Endodermal cell (in vitro differentiated cells): ENCODE measurements around the gene AXDND1. TPM values are rescaled to one million over a fixed set of nuclear protein-coding genes. Genes with fewer than 3 reads are reported as not detected.

ENCODE experiments used
- DNase-seq: peaks from one replicate; pipeline ENCODE4 v3.0.0-alpha.2; 2017
- H3K27ac ChIP-seq: 2 replicates; pipeline ENCODE4 v1.5.1; 2013; ENCODE audit warnings: mild to moderate bottlenecking, low read depth, low read length, moderate library complexity
- H3K27me3 ChIP-seq: 2 replicates; pipeline ENCODE4 v1.6.1; 2013; ENCODE audit warnings: mild to moderate bottlenecking, low read length, moderate library complexity; ENCODE audit not compliant: insufficient read depth, control insufficient read depth, poor library complexity, severe bottlenecking
- H3K36me3 ChIP-seq: 2 replicates; pipeline ENCODE4 v1.7.0; 2013; ENCODE audit warnings: mild to moderate bottlenecking, low read length, moderate library complexity; ENCODE audit not compliant: control insufficient read depth, insufficient read depth
- H3K4me1 ChIP-seq: one replicate; pipeline ENCODE4 v1.7.0; 2013; ENCODE audit warnings: low read length; ENCODE audit not compliant: control insufficient read depth, insufficient read depth
- H3K4me3 ChIP-seq: 2 replicates; pipeline ENCODE4 v1.5.1; 2013; ENCODE audit warnings: mild to moderate bottlenecking, low read length, moderate library complexity
- H3K9ac ChIP-seq: 2 replicates; pipeline ENCODE4 v1.6.1; 2013; ENCODE audit warnings: mild to moderate bottlenecking, low read length, moderate library complexity; ENCODE audit not compliant: poor library complexity, severe bottlenecking; ENCODE audit errors: extremely low read depth
- H3K9me3 ChIP-seq: 2 replicates; pipeline ENCODE4 v1.6.1; 2013; ENCODE audit warnings: mild to moderate bottlenecking, low read length, moderate library complexity; ENCODE audit not compliant: control insufficient read depth
- H3K27ac Mint-ChIP-seq: 2 replicates; pipeline ENCODE4 v1.8.0; 2020; ENCODE audit warnings: mixed read lengths
- H3K27me3 Mint-ChIP-seq: 2 replicates; pipeline ENCODE4 v1.8.0; 2021; ENCODE audit warnings: mild to moderate bottlenecking, mixed read lengths; ENCODE audit not compliant: insufficient read depth
- H3K36me3 Mint-ChIP-seq: 2 replicates; pipeline ENCODE4 v1.8.0; 2020; ENCODE audit warnings: low read depth, mixed read lengths
- H3K4me1 Mint-ChIP-seq: 2 replicates; pipeline ENCODE4 v1.8.0; 2020; ENCODE audit warnings: mixed read lengths
- H3K4me3 Mint-ChIP-seq: 2 replicates; pipeline ENCODE4 v1.8.0; 2020; ENCODE audit warnings: mild to moderate bottlenecking, moderate library complexity, mixed read lengths
- H3K9me3 Mint-ChIP-seq: 2 replicates; pipeline ENCODE4 v1.8.0; 2020; ENCODE audit warnings: mild to moderate bottlenecking, mixed read lengths
- CTCF ChIP-seq: fragments of 200-600 bp; sonication (generic); conservative IDR thresholded peaks from 2 replicates; pipeline ENCODE4 v1.5.0; 2021; ENCODE audit warnings: antibody characterized with exemption, mild to moderate bottlenecking
- WGBS, 2 experiments: methylation state at CpG; one replicate each; pipeline versions ENCODE4 v1.1.5 to v1.1.7; 2013; ENCODE audit warnings: missing lambda C conversion rate in 2 of 2, mixed read lengths in 1 of 2; ENCODE audit not compliant: insufficient coverage in 1 of 2, insufficient read length in 1 of 2; 5-methylcytosine and 5-hydroxymethylcytosine counted together
- total RNA-seq, 2 donors: library from RNA; stranded (reverse); fragmentation: NEBNext Ultra II Directional in 1 of 2; extraction: Animal tissue kit (Norgen Biotek cat#: 25700) in 1 of 2; gene quantifications; 2 replicates in 1 of 2; 3 replicates in 1 of 2; pipeline ENCODE4 v1.2.1, GENCODE V29; 2021

AXDND1 gene
- total RNA-seq, 2 donors from 2014 or later: 0.69 to 1.3 TPM

- H3K27me3 Mint-ChIP-seq: peaks cover 2% of the 10 kb centered on the region
- Histone ChIP-seq H3K9ac (no peak overlapping the region), H3K4me1 (no peaks in the 10 kb centered on the region), H3K4me3 (no peak overlapping the region), H3K9me3 (peaks cover 15% of the 10 kb centered on the region), H3K27me3 (no peaks in the 10 kb centered on the region), H3K36me3 (peaks cover 55% of the 10 kb centered on the region), H3K27ac (no peak overlapping the region)
- H3K4me3 Mint-ChIP-seq: no peak overlapping the region
- no peak overlapping the region for H3K27ac Mint-ChIP-seq
- TF ChIP-seq CTCF: no peak
- H3K9me3 Mint-ChIP-seq: peaks cover 16% of the 10 kb centered on the region
- H3K4me1 Mint-ChIP-seq: peaks cover 13% of the 10 kb centered on the region
- peaks cover 47% of the 10 kb centered on the region for H3K36me3 Mint-ChIP-seq
- no peak for DNase-seq
- 95 to 96% methylated on average over 2 to 3 of the region's 3 CpGs for WGBS, 2 experiments
Observed at GRCh38 chr1:179326746-179327145, 39.0 kb upstream of the AXDND1 start.

GRCh38 chr1:179327196-179327595, 38.6 kb upstream of the AXDND1 start:
- Mint-ChIP-seq H3K27ac (no peak overlapping the region), H3K4me3 (no peak overlapping the region), H3K27me3 (peaks cover 2% of the 10 kb centered on the region), H3K36me3 (peaks cover 44% of the 10 kb centered on the region), H3K4me1 (peaks cover 16% of the 10 kb centered on the region), H3K9me3 (peaks cover 16% of the 10 kb centered on the region)
- H3K9me3 ChIP-seq: peaks cover 14% of the 10 kb centered on the region
- H3K4me3 ChIP-seq: no peak overlapping the region
- TF ChIP-seq CTCF: no peak
- H3K27ac ChIP-seq: no peak overlapping the region
- 98 to 100% methylated on average over 2 to 7 of the region's 7 CpGs for WGBS, 2 experiments
- peaks cover 51% of the 10 kb centered on the region for H3K36me3 ChIP-seq
- no peaks in the 10 kb centered on the region for H3K27me3 ChIP-seq
- no peak for DNase-seq
- H3K9ac ChIP-seq: no peak overlapping the region
- H3K4me1 ChIP-seq: no peaks in the 10 kb centered on the region

- no peak for DNase-seq
- peaks cover 49% of the 10 kb centered on the region for H3K36me3 ChIP-seq
- no peak overlapping the region for H3K4me3 Mint-ChIP-seq
- no peak overlapping the region for H3K9ac ChIP-seq
- H3K27me3 ChIP-seq: no peaks in the 10 kb centered on the region
- peaks cover 39% of the 10 kb centered on the region for H3K36me3 Mint-ChIP-seq
- TF ChIP-seq CTCF: no peak
- peaks cover 16% of the 10 kb centered on the region for H3K9me3 Mint-ChIP-seq
- H3K9me3 ChIP-seq: peaks cover 14% of the 10 kb centered on the region
- 88 to 95% methylated on average over 3 of the region's 3 CpGs for WGBS, 2 experiments
- H3K27ac Mint-ChIP-seq: no peak overlapping the region
- H3K4me1 ChIP-seq: peaks cover 3% of the 10 kb centered on the region
- H3K4me3 ChIP-seq: no peak overlapping the region
- peaks cover 20% of the 10 kb centered on the region for H3K4me1 Mint-ChIP-seq
- peaks cover 2% of the 10 kb centered on the region for H3K27me3 Mint-ChIP-seq
- H3K27ac ChIP-seq: no peak overlapping the region
Observed at GRCh38 chr1:179327679-179328078, 38.1 kb upstream of the AXDND1 start.
